GM23338 (cell line): ENCODE measurements around the gene TSC22D1. TPM values are rescaled to one million over a fixed set of nuclear protein-coding genes. Genes with fewer than 3 reads are reported as not detected.

Experiments
- ATAC-seq: fragments of 200-7000 bp; cut with Tn5 transposase; 3 replicates; pipeline ENCODE4 v1.9.1; 2020
- DNase-seq: peaks from one replicate; pipeline ENCODE4 v3.0.0-alpha.2; 2015; ENCODE audit warnings: low spot score
- H2AFZ ChIP-seq: fragments of 200-600 bp; sonication (generic); 2 replicates; pipeline ENCODE4 v1.8.0; 2016; ENCODE audit warnings: antibody characterized with exemption, mild to moderate bottlenecking, moderate library complexity
- H3F3A ChIP-seq: fragments of 200-600 bp; sonication (generic); replicated peaks from 2 replicates; pipeline ENCODE4 v1.8.0; 2017; ENCODE audit warnings: antibody characterized with exemption, mixed run types, low read depth
- H3K27ac ChIP-seq: fragments of 200-600 bp; sonication (generic); 2 replicates; pipeline ENCODE4 v1.6.1; 2016; ENCODE audit warnings: low read depth
- H3K27me3 ChIP-seq: fragments of 200-600 bp; sonication (generic); 2 replicates; pipeline ENCODE4 v1.8.0; 2016; ENCODE audit warnings: mild to moderate bottlenecking, mixed run types, moderate library complexity; ENCODE audit not compliant: insufficient read depth
- H3K36me3 ChIP-seq: fragments of 200-600 bp; sonication (generic); 2 replicates; pipeline ENCODE4 v1.8.0; 2016; ENCODE audit warnings: mild to moderate bottlenecking; ENCODE audit not compliant: insufficient read depth
- H3K4me1 ChIP-seq: fragments of 200-600 bp; sonication (generic); 2 replicates; pipeline ENCODE4 v1.8.0; 2016; ENCODE audit warnings: mild to moderate bottlenecking, moderate library complexity; ENCODE audit not compliant: insufficient read depth
- H3K4me2 ChIP-seq: fragments of 200-600 bp; sonication (generic); 2 replicates; pipeline ENCODE4 v1.7.1; 2017; ENCODE audit warnings: mixed run types
- H3K4me3 ChIP-seq: fragments of 200-600 bp; sonication (generic); 2 replicates; pipeline ENCODE4 v1.6.1; 2016; ENCODE audit warnings: mixed run types
- H3K79me2 ChIP-seq: fragments of 200-600 bp; sonication (generic); replicated peaks from 2 replicates; pipeline ENCODE4 v1.8.0; 2017; ENCODE audit warnings: mild to moderate bottlenecking; ENCODE audit not compliant: insufficient read depth
- H3K9me2 ChIP-seq: fragments of 200-600 bp; sonication (generic); 2 replicates; pipeline ENCODE4 v1.8.0; 2017; ENCODE audit not compliant: insufficient read depth
- H4K20me1 ChIP-seq: fragments of 200-600 bp; sonication (generic); replicated peaks from 2 replicates; pipeline ENCODE4 v1.8.0; 2017; ENCODE audit warnings: mild to moderate bottlenecking; ENCODE audit not compliant: insufficient read depth
- H3K27ac Mint-ChIP-seq: 2 replicates; pipeline ENCODE4 v1.8.0; 2020; ENCODE audit warnings: inconsistent platforms, mild to moderate bottlenecking, moderate library complexity, mixed read lengths
- H3K27me3 Mint-ChIP-seq: 3 replicates; pipeline ENCODE4 v1.8.0; 2022; ENCODE audit warnings: low read depth, mild to moderate bottlenecking, moderate library complexity, mixed read lengths, inconsistent platforms; ENCODE audit not compliant: insufficient read depth, poor library complexity
- H3K36me3 Mint-ChIP-seq: 3 replicates; pipeline ENCODE4 v1.8.0; 2021; ENCODE audit warnings: low read depth, mild to moderate bottlenecking, inconsistent platforms, moderate library complexity, mixed read lengths
- H3K4me1 Mint-ChIP-seq: 3 replicates; pipeline ENCODE4 v1.8.0; 2020; ENCODE audit warnings: mild to moderate bottlenecking, inconsistent platforms, mixed read lengths
- H3K4me3 Mint-ChIP-seq: 3 replicates; pipeline ENCODE4 v1.8.0; 2021; ENCODE audit warnings: moderate library complexity, mild to moderate bottlenecking, inconsistent platforms, mixed read lengths
- H3K9me3 Mint-ChIP-seq: 3 replicates; pipeline ENCODE4 v1.8.0; 2020; ENCODE audit warnings: moderate library complexity, mild to moderate bottlenecking, inconsistent platforms, mixed read lengths
- CREB1 ChIP-seq: fragments of 250-450 bp; sonication (Bioruptor Pico); IDR thresholded peaks from 2 replicates; pipeline ENCODE4 v1.5.0; 2020; ENCODE audit warnings: low read depth, mild to moderate bottlenecking, moderate library complexity
- CTCF ChIP-seq, 2 experiments: fragments of 200-600 bp in 1 of 2; sonication (generic) in 1 of 2; conservative IDR thresholded peaks; 2 replicates each; pipeline versions ENCODE4 v1.5.1 to v1.6.1; 2016 to 2017; ENCODE audit warnings: antibody characterized with exemption in 2 of 2, low read depth in 2 of 2, mild to moderate bottlenecking in 2 of 2, moderate library complexity in 1 of 2
- ETS1 ChIP-seq: IDR thresholded peaks from 2 replicates; pipeline ENCODE4 v1.6.1; 2016; ENCODE audit warnings: antibody characterized with exemption
- EZH2 ChIP-seq: fragments of 200-600 bp; sonication (generic); IDR thresholded peaks from one replicate; pipeline ENCODE4 v1.8.0; 2017; ENCODE audit warnings: antibody characterized with exemption, mild to moderate bottlenecking, low read depth; ENCODE audit not compliant: unreplicated experiment
- EZH2phosphoT487 ChIP-seq: fragments of 200-600 bp; sonication (generic); IDR thresholded peaks from one replicate; pipeline ENCODE4 v1.8.1; 2018; ENCODE audit warnings: antibody characterized with exemption; ENCODE audit not compliant: unreplicated experiment
- JUNB ChIP-seq: IDR thresholded peaks from one replicate; pipeline ENCODE4 v1.6.1; 2016; ENCODE audit warnings: antibody characterized with exemption; ENCODE audit not compliant: unreplicated experiment
- NANOG ChIP-seq: IDR thresholded peaks from 2 replicates; pipeline ENCODE4 v1.6.1; 2016; ENCODE audit warnings: antibody characterized with exemption, borderline replicate concordance
- POLR2AphosphoS5 ChIP-seq: IDR thresholded peaks from 2 replicates; pipeline ENCODE4 v1.6.1; 2016; ENCODE audit warnings: antibody characterized with exemption, low read depth
- REST ChIP-seq: IDR thresholded peaks from one replicate; pipeline ENCODE4 v1.6.1; 2018; ENCODE audit warnings: antibody characterized with exemption; ENCODE audit not compliant: unreplicated experiment
- STAT1 ChIP-seq: IDR thresholded peaks from one replicate; pipeline ENCODE4 v1.6.1; 2016; ENCODE audit warnings: antibody characterized with exemption; ENCODE audit not compliant: unreplicated experiment
- ZNF114 ChIP-seq: fragments of 250-450 bp; sonication (Bioruptor Pico); IDR thresholded peaks from 2 replicates; pipeline ENCODE4 v1.5.0; 2020; ENCODE audit warnings: mild to moderate bottlenecking, moderate library complexity
- ZNF331 ChIP-seq: fragments of 250-450 bp; sonication (Bioruptor Pico); IDR thresholded peaks from 2 replicates; pipeline ENCODE4 v1.5.0; 2020; ENCODE audit warnings: low read depth, mild to moderate bottlenecking, moderate library complexity
- ZNF462 ChIP-seq: fragments of 250-450 bp; sonication (Bioruptor Pico); IDR thresholded peaks from 2 replicates; pipeline ENCODE4 v1.5.0; 2020; ENCODE audit warnings: mild to moderate bottlenecking, moderate library complexity
- polyA plus RNA-seq: library from polyadenylated mRNA; unstranded; fragments of >200 nt; fragmentation: Nextera tagmentation; extraction: Ambion mirVana; gene quantifications from 2 replicates; pipeline ENCODE4 v1.2.1, GENCODE V29; 2016
- total RNA-seq: library from RNA; depleted of rRNA; stranded (reverse); fragments of >200 nt; shearing (Covaris generic); gene quantifications from 2 replicates; pipeline ENCODE4 v1.2.3, GENCODE V29; 2014

Gene TSC22D1
- total and polyA plus RNA-seq, 2 experiments from 2014 or later: 58.5 to 114 TPM

GRCh38 chr13:44400736-44401135 is 175.4 kb downstream of the TSC22D1 start:
- H3K4me2 ChIP-seq: no peak overlapping the region
- no peaks in the 10 kb centered on the region for H3K36me3 ChIP-seq
- H4K20me1 ChIP-seq: no peaks in the 10 kb centered on the region
- Mint-ChIP-seq H3K4me3 (no peak overlapping the region), H3K36me3 (no peaks in the 10 kb centered on the region), H3K4me1 (peaks cover 55% of the 10 kb centered on the region), H3K27me3 (peaks cover 8% of the 10 kb centered on the region), H3K27ac (no peak overlapping the region), H3K9me3 (no peaks in the 10 kb centered on the region)
- TF ChIP-seq POLR2AphosphoS5 (no peak), ETS1 (no peak), CREB1 (CRISPR knock-in tag) (no peak), CTCF (conservative IDR thresholded peaks at IDR 0.05; ENCODE audit: low read depth in 2 of 2) (no peak), NANOG (no peak), JUNB (no peak), ZNF462 (CRISPR knock-in tag) (no peak), EZH2 (no peak), ZNF331 (CRISPR knock-in tag) (no peak), ZNF114 (CRISPR knock-in tag) (no peak), EZH2phosphoT487 (no peak), STAT1 (no peak), REST (no peak)
- ATAC-seq (no peak), DNase-seq (no peak)
- no peaks in the 10 kb centered on the region for H3K27me3 ChIP-seq
- no peaks in the 10 kb centered on the region for H3K9me2 ChIP-seq
- H3F3A ChIP-seq: 0 out of 2 replicates have a peak, but pooled peaks cover 2% of the 10 kb centered on the region
- no peaks in the 10 kb centered on the region for H3K79me2 ChIP-seq
- H3K4me3 ChIP-seq: no peak overlapping the region
- H3K27ac ChIP-seq: no peak overlapping the region
- H2AFZ ChIP-seq: no peak overlapping the region
- H3K4me1 ChIP-seq: peaks cover 50% of the 10 kb centered on the region
